DOHH2 (cell line): Measurements from ENCODE around the gene RPS13.
"Not testable (repeated sequence)": the region's sequence is repeated elsewhere in the genome, so short reads cannot be mapped to it uniquely, and the experiment has no call there.

Experiments used
- H3F3A ChIP-seq: fragments of 200-600 bp; sonication (generic), shearing (Covaris generic); 2 replicates; pipeline ENCODE4 v1.6.0; 2016; ENCODE audit warnings: antibody characterized with exemption, mild to moderate bottlenecking; ENCODE audit not compliant: control insufficient read depth, insufficient read depth
- H3K27ac ChIP-seq: fragments of 200-600 bp; sonication (generic); 2 replicates; pipeline ENCODE4 v1.5.1; 2014; ENCODE audit warnings: low read depth, mild to moderate bottlenecking, low read length, moderate library complexity
- H3K27me3 ChIP-seq: fragments of 200-600 bp; sonication (generic); 2 replicates; pipeline ENCODE4 v1.6.1; 2014; ENCODE audit warnings: mild to moderate bottlenecking, low read length, mixed read lengths; ENCODE audit not compliant: control insufficient read depth
- H3K36me3 ChIP-seq: fragments of 200-600 bp; sonication (generic); 2 replicates; pipeline ENCODE4 v1.6.1; 2014; ENCODE audit warnings: mild to moderate bottlenecking, low read length, moderate library complexity, mixed read lengths; ENCODE audit not compliant: control insufficient read depth
- H3K4me1 ChIP-seq: fragments of 200-600 bp; sonication (generic); 2 replicates; pipeline ENCODE4 v1.6.1; 2014; ENCODE audit warnings: mild to moderate bottlenecking, low read length, mixed read lengths; ENCODE audit not compliant: control insufficient read depth
- H3K4me2 ChIP-seq: fragments of 200-600 bp; sonication (generic); 2 replicates; pipeline ENCODE4 v1.6.0; 2014; ENCODE audit warnings: mild to moderate bottlenecking, low read length, moderate library complexity
- H3K4me3 ChIP-seq: fragments of 200-600 bp; sonication (generic); 2 replicates; pipeline ENCODE4 v1.5.1; 2014; ENCODE audit warnings: mild to moderate bottlenecking, low read length, mixed read lengths
- H3K79me2 ChIP-seq: fragments of 200-600 bp; sonication (generic); 2 replicates; pipeline ENCODE4 v1.6.1; 2014; ENCODE audit warnings: mild to moderate bottlenecking, low read length, mixed read lengths; ENCODE audit not compliant: control insufficient read depth
- H3K9me2 ChIP-seq: fragments of 200-600 bp; sonication (generic); replicated peaks from 2 replicates; pipeline ENCODE4 v1.6.1; 2014; ENCODE audit warnings: mild to moderate bottlenecking, low read length, mixed read lengths; ENCODE audit not compliant: control insufficient read depth
- H3K9me3 ChIP-seq: fragments of 200-600 bp; sonication (generic); 2 replicates; pipeline ENCODE4 v1.6.1; 2014; ENCODE audit warnings: antibody characterized with exemption, low read length, mixed read lengths; ENCODE audit not compliant: control insufficient read depth, insufficient read depth
- H4K20me1 ChIP-seq: fragments of 200-600 bp; sonication (generic); 2 replicates; pipeline ENCODE4 v1.6.0; 2014; ENCODE audit warnings: low read depth, mild to moderate bottlenecking, antibody characterized with exemption, low read length, moderate library complexity; ENCODE audit not compliant: control insufficient read depth, insufficient read depth
- EZH2phosphoT487 ChIP-seq: fragments of 200-600 bp; sonication (generic); IDR thresholded peaks from 2 replicates; pipeline ENCODE4 v1.6.1; 2017; ENCODE audit warnings: borderline replicate concordance, mild to moderate bottlenecking, antibody characterized with exemption, low read length, moderate library complexity, mixed read lengths
- TF ChIP-seq, protein P1 (sequence below): fragments of 200-600 bp; sonication (generic); IDR thresholded peaks from one replicate; pipeline ENCODE4 v1.5.1; 2014; ENCODE audit warnings: antibody characterized with exemption, mild to moderate bottlenecking, low read depth, low read length; ENCODE audit not compliant: poor library complexity, severe bottlenecking

Gene RPS13

GRCh38 chr11:17116117-17116516 is 38.6 kb upstream of the RPS13 start:
- H3K36me3 ChIP-seq = peaks cover 21% of the 10 kb centered on the region
- no peak overlapping the region for H3K4me2 ChIP-seq
- H3K4me1 ChIP-seq = no peaks in the 10 kb centered on the region
- no peaks in the 10 kb centered on the region for H3F3A ChIP-seq
- H3K79me2 ChIP-seq = no peaks in the 10 kb centered on the region
- H4K20me1 ChIP-seq = no peaks in the 10 kb centered on the region
- TF ChIP-seq, protein P1, sequence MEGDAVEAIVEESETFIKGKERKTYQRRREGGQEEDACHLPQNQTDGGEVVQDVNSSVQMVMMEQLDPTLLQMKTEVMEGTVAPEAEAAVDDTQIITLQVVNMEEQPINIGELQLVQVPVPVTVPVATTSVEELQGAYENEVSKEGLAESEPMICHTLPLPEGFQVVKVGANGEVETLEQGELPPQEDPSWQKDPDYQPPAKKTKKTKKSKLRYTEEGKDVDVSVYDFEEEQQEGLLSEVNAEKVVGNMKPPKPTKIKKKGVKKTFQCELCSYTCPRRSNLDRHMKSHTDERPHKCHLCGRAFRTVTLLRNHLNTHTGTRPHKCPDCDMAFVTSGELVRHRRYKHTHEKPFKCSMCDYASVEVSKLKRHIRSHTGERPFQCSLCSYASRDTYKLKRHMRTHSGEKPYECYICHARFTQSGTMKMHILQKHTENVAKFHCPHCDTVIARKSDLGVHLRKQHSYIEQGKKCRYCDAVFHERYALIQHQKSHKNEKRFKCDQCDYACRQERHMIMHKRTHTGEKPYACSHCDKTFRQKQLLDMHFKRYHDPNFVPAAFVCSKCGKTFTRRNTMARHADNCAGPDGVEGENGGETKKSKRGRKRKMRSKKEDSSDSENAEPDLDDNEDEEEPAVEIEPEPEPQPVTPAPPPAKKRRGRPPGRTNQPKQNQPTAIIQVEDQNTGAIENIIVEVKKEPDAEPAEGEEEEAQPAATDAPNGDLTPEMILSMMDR = no peak
- TF ChIP-seq EZH2phosphoT487 = no peak
- no peaks in the 10 kb centered on the region for H3K9me2 ChIP-seq
- H3K27me3 ChIP-seq = no peaks in the 10 kb centered on the region
- no peaks in the 10 kb centered on the region for H3K9me3 ChIP-seq
- no peak overlapping the region for H3K4me3 ChIP-seq
- H3K27ac ChIP-seq = no peak overlapping the region

- TF ChIP-seq, protein P1 = peak; percentile 15
- H3K36me3 ChIP-seq = peaks cover 36% of the 10 kb centered on the region
- not testable (repeated sequence) for H3K9me2 ChIP-seq
Measured at GRCh38 chr11:17107745-17108144, 30.3 kb upstream of the RPS13 start.

DNA sequence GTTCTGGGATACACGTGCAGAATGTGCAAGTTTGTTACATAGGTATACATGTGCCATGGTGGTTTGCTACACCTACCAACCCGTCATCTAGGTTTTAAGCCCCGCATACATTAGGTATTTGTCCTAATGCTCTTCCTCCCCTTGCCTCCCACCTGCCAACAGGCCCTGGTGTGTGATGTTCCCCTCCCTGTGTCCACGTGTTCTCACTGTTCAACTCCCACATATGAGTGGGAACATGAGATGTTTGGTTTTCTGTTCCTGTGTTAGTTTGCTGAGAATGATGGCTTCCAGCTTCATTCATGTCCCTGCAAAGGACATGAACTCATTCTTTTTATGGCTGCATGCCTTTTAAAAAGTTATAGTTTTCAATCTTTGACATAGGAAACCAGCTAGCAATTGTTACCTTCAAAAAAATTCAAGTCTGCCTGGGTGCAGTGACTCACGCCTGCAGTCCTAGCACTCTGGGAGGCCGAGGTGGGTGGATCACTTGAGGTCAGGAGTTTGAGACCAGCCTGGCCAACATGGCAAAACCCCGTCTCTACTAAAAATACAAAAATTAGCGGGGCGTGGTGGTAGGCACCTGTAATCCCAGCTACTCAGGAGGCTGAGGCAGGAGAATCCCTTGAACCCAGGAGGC is 28.1 kb upstream of the RPS13 start:
- not testable (repeated sequence) for H4K20me1 ChIP-seq, H3K27me3 ChIP-seq, H3F3A ChIP-seq, H3K27ac ChIP-seq, H3K79me2 ChIP-seq, H3K9me3 ChIP-seq, H3K4me1 ChIP-seq, H3K9me2 ChIP-seq, H3K4me3 ChIP-seq, H3K4me2 ChIP-seq
- peaks cover 45% of the 10 kb centered on the region for H3K36me3 ChIP-seq

More at GRCh38 chr11:17107745-17108144, 30.3 kb upstream of the RPS13 start:
- not testable (repeated sequence) for H3K27ac ChIP-seq, H3K4me3 ChIP-seq, H3K9me3 ChIP-seq, H4K20me1 ChIP-seq, H3F3A ChIP-seq, H3K4me2 ChIP-seq, H3K79me2 ChIP-seq, H3K4me1 ChIP-seq, H3K27me3 ChIP-seq

DNA sequence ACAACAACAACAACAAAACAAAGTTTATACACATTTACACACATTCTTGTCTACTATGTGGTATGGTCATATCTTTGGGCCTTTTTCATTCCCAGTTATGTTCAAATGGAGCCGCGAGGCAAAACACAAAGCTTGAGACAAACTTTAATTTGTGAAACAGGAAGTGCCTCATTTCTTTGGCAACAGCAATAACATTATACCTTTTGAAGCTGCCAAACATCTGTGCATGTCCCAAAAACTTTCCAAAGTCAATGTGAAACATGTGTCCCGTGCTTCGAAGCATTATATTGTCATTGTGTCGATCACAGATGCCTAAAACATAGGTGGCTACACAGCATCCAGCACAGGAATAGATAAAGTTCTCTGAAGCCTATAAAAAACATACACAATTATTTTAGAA is 25.0 kb upstream of the RPS13 start:
- H3K36me3 ChIP-seq = peaks cover 45% of the 10 kb centered on the region
- no peak overlapping the region for H3K27ac ChIP-seq
- no peak overlapping the region for H3K4me2 ChIP-seq
- no peaks in the 10 kb centered on the region for H4K20me1 ChIP-seq
- H3F3A ChIP-seq = no peaks in the 10 kb centered on the region
- no peaks in the 10 kb centered on the region for H3K27me3 ChIP-seq
- no peaks in the 10 kb centered on the region for H3K9me3 ChIP-seq
- no peaks in the 10 kb centered on the region for H3K9me2 ChIP-seq
- H3K4me3 ChIP-seq = no peak overlapping the region
- no peaks in the 10 kb centered on the region for H3K4me1 ChIP-seq
- H3K79me2 ChIP-seq = no peaks in the 10 kb centered on the region
- TF ChIP-seq EZH2phosphoT487 = no peak
- TF ChIP-seq, protein P1 = no peak
